WTC11 (cell line): ENCODE results near the gene SPRY1.

Experiments
- CTCF ChIP-seq: fragments of 200-600 bp; IDR thresholded peaks from 2 replicates; pipeline ENCODE4 v1.8.0; 2022; ENCODE audit warnings: antibody characterized with exemption
- FOXK1 ChIP-seq: sonication (generic); formaldehyde crosslinking; IDR thresholded peaks from 2 replicates; pipeline ENCODE4 v1.8.0; 2022; ENCODE audit warnings: mild to moderate bottlenecking, moderate library complexity, missing genetic modification reagents
- NFYB ChIP-seq: sonication (generic); formaldehyde crosslinking; conservative IDR thresholded peaks from 2 replicates; pipeline ENCODE4 v1.8.0; 2022; ENCODE audit warnings: low read depth, missing genetic modification reagents
- TEAD4 ChIP-seq: sonication (generic); formaldehyde crosslinking; IDR thresholded peaks from 2 replicates; pipeline ENCODE4 v1.8.0; 2022; ENCODE audit warnings: mild to moderate bottlenecking, missing genetic modification reagents
- USF1 ChIP-seq: sonication (generic); formaldehyde crosslinking; IDR thresholded peaks from 2 replicates; pipeline ENCODE4 v1.8.0; 2022; ENCODE audit warnings: mild to moderate bottlenecking, missing genetic modification reagents
- USF2 ChIP-seq: sonication (generic); formaldehyde crosslinking; IDR thresholded peaks from 2 replicates; pipeline ENCODE4 v1.8.1; 2023; ENCODE audit warnings: mild to moderate bottlenecking, missing genetic modification reagents, moderate library complexity
- ZNF232 ChIP-seq: sonication (generic); formaldehyde crosslinking; IDR thresholded peaks from 2 replicates; pipeline ENCODE4 v1.8.0; 2022; ENCODE audit warnings: mild to moderate bottlenecking, missing genetic modification reagents
- ZNF317 ChIP-seq: sonication (generic); formaldehyde crosslinking; IDR thresholded peaks from 2 replicates; pipeline ENCODE4 v1.8.1; 2023; ENCODE audit warnings: low read depth, mild to moderate bottlenecking, moderate library complexity, missing genetic modification reagents, borderline replicate concordance
- ZNF532 ChIP-seq: fragments of 250-450 bp; sonication (Bioruptor Pico); IDR thresholded peaks from 2 replicates; pipeline ENCODE4 v1.9.0; 2021; ENCODE audit warnings: mild to moderate bottlenecking, borderline replicate concordance
- TF ChIP-seq, protein P1 (sequence below): sonication (generic); formaldehyde crosslinking; IDR thresholded peaks from 2 replicates; pipeline ENCODE4 v1.8.0; 2023; ENCODE audit warnings: mild to moderate bottlenecking, missing genetic modification reagents
- TF ChIP-seq, protein P2 (sequence below): sonication (generic); formaldehyde crosslinking; IDR thresholded peaks from 2 replicates; pipeline ENCODE4 v1.8.1; 2023; ENCODE audit warnings: mild to moderate bottlenecking, missing genetic modification reagents

DNA sequence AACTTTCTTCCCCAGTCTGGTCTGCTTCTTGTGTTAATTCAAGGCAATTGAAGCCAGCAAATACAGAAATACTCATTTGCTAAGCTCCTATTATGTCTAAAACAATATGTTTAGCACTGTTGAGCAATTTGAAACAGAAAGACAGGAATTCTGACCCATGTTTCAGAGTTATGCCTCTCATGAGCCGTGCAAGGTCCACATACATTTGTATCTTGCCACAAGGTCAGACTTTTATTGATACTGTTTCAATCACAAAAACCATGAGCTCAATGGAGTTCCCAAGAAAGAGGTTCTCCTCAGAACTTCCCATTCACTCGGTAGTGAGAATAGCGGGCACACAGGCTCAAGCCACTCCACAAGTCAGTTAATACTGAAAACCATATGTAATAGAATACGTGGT lies 47.6 kb upstream of the SPRY1 start:
- TF ChIP-seq CTCF (no peak), ZNF532 (no peak), ZNF232 (CRISPR knock-in tag) (no peak), NFYB (no peak), USF1 (CRISPR knock-in tag) (no peak), FOXK1 (no peak), TEAD4 (no peak), ZNF317 (CRISPR knock-in tag) (no peak), USF2 (CRISPR knock-in tag) (no peak)
- TF ChIP-seq, protein P1, sequence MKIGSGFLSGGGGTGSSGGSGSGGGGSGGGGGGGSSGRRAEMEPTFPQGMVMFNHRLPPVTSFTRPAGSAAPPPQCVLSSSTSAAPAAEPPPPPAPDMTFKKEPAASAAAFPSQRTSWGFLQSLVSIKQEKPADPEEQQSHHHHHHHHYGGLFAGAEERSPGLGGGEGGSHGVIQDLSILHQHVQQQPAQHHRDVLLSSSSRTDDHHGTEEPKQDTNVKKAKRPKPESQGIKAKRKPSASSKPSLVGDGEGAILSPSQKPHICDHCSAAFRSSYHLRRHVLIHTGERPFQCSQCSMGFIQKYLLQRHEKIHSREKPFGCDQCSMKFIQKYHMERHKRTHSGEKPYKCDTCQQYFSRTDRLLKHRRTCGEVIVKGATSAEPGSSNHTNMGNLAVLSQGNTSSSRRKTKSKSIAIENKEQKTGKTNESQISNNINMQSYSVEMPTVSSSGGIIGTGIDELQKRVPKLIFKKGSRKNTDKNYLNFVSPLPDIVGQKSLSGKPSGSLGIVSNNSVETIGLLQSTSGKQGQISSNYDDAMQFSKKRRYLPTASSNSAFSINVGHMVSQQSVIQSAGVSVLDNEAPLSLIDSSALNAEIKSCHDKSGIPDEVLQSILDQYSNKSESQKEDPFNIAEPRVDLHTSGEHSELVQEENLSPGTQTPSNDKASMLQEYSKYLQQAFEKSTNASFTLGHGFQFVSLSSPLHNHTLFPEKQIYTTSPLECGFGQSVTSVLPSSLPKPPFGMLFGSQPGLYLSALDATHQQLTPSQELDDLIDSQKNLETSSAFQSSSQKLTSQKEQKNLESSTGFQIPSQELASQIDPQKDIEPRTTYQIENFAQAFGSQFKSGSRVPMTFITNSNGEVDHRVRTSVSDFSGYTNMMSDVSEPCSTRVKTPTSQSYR (CRISPR knock-in tag) = no peak
- TF ChIP-seq, protein P2, sequence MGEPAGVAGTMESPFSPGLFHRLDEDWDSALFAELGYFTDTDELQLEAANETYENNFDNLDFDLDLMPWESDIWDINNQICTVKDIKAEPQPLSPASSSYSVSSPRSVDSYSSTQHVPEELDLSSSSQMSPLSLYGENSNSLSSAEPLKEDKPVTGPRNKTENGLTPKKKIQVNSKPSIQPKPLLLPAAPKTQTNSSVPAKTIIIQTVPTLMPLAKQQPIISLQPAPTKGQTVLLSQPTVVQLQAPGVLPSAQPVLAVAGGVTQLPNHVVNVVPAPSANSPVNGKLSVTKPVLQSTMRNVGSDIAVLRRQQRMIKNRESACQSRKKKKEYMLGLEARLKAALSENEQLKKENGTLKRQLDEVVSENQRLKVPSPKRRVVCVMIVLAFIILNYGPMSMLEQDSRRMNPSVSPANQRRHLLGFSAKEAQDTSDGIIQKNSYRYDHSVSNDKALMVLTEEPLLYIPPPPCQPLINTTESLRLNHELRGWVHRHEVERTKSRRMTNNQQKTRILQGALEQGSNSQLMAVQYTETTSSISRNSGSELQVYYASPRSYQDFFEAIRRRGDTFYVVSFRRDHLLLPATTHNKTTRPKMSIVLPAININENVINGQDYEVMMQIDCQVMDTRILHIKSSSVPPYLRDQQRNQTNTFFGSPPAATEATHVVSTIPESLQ (CRISPR knock-in tag) = no peak
